NCI-H345 treated with DMSO at 0.1 percent for 48 hours (cell line): ENCODE results near the gene GRK4.
A peak's percentile ranks its signal among the peaks of the same experiment; 100 is the strongest.
"Not testable (repeated sequence)": the region's sequence is repeated elsewhere in the genome, so short reads cannot be mapped to it uniquely, and the experiment has no call there.

Experiments used
- DNase-seq: peaks from one replicate; lab custom pipeline; 2025; ENCODE audit not compliant: unreplicated experiment; lab: John Stamatoyannopoulos, UW

GRK4 gene

GRCh38 chr4:2958446-2958845 is 4.9 kb upstream of the GRK4 start:
- DNase-seq: no peak

GRCh38 chr4:2960450-2960849 is 2.9 kb upstream of the GRK4 start:
- not testable (repeated sequence) for DNase-seq

- DNase-seq: no peak
Observed at GRCh38 chr4:2961421-2961810, 2.0 kb upstream of the GRK4 start.

GRCh38 chr4:2961811-2962441 is 1.4 kb upstream of the GRK4 start:
- DNase-seq: no peak

- DNase-seq: no peak
Observed at GRCh38 chr4:2962614-2963174, 677 bp upstream of the GRK4 start.

GRCh38 chr4:2963966-2964471 is 648 bp downstream of the GRK4 start:
- no peak for DNase-seq

- DNase-seq: no peak
Observed at GRCh38 chr4:2964706-2965258, 1.4 kb downstream of the GRK4 start.

GRCh38 chr4:2965262-2965661 is 1.9 kb downstream of the GRK4 start:
- DNase-seq: no peak

- DNase-seq: no peak
Observed at GRCh38 chr4:2968381-2968780, 5.0 kb downstream of the GRK4 start.

- DNase-seq: no peak
Observed at GRCh38 chr4:2971275-2971674, 7.9 kb downstream of the GRK4 start.

GRCh38 chr4:2977211-2978088 is 14.1 kb downstream of the GRK4 start:
- no peak for DNase-seq

GRCh38 chr4:2981256-2981819 is 18.0 kb downstream of the GRK4 start:
- no peak for DNase-seq

GRCh38 chr4:2982012-2982411 is 18.6 kb downstream of the GRK4 start:
- DNase-seq: no peak

GRCh38 chr4:2983715-2984114 is 20.3 kb downstream of the GRK4 start:
- DNase-seq: not testable (repeated sequence)

- DNase-seq: no peak
Observed at GRCh38 chr4:2991243-2991642, 27.9 kb downstream of the GRK4 start.

- DNase-seq: no peak
Observed at GRCh38 chr4:2994917-2995316, 31.5 kb downstream of the GRK4 start.

- no peak for DNase-seq
Observed at GRCh38 chr4:2995546-2996265, 32.3 kb downstream of the GRK4 start.

GRCh38 chr4:2996415-2996814 is 33.0 kb downstream of the GRK4 start:
- no peak for DNase-seq

GRCh38 chr4:3007724-3008123 is 44.4 kb downstream of the GRK4 start:
- DNase-seq: no peak

GRCh38 chr4:3009422-3009821 is 46.1 kb downstream of the GRK4 start:
- DNase-seq: peak; percentile 45

GRCh38 chr4:3010577-3010976 is 47.2 kb downstream of the GRK4 start:
- DNase-seq: no peak
